Mesothelial cell of epicardium (in vitro differentiated cells): ENCODE results near the gene HTR6. TPM values are rescaled to one million over a fixed set of nuclear protein-coding genes. Genes with fewer than 3 reads are reported as not detected.
A peak's percentile ranks its signal among the peaks of the same experiment; 100 is the strongest.

Source experiments
- DNase-seq, 2 experiments: peaks; one replicate each; pipeline ENCODE4 v3.0.0; 2021; ENCODE audit warnings: low spot score in 2 of 2; ENCODE audit not compliant: unreplicated experiment in 2 of 2
- H3K27ac Mint-ChIP-seq: 2 replicates; pipeline ENCODE4 v1.8.0; 2021; ENCODE audit warnings: mixed read lengths
- H3K27me3 Mint-ChIP-seq: 2 replicates; pipeline ENCODE4 v1.8.0; 2021; ENCODE audit warnings: low read depth, mixed read lengths
- H3K36me3 Mint-ChIP-seq: 2 replicates; pipeline ENCODE4 v1.8.0; 2021; ENCODE audit warnings: mixed read lengths
- H3K4me1 Mint-ChIP-seq: 2 replicates; pipeline ENCODE4 v1.8.0; 2021; ENCODE audit warnings: mixed read lengths
- H3K4me3 Mint-ChIP-seq: 2 replicates; pipeline ENCODE4 v1.8.0; 2021; ENCODE audit warnings: mild to moderate bottlenecking, moderate library complexity, mixed read lengths
- H3K9me3 Mint-ChIP-seq: 2 replicates; pipeline ENCODE4 v1.8.0; 2021; ENCODE audit warnings: mixed read lengths
- CTCF ChIP-seq: fragments of 200-600 bp; sonication (generic); IDR thresholded peaks from one replicate; pipeline ENCODE4 v1.5.0; 2021; ENCODE audit warnings: antibody characterized with exemption; ENCODE audit not compliant: unreplicated experiment
- total RNA-seq: library from RNA; stranded (reverse); gene quantifications from 3 replicates; pipeline ENCODE4 v1.2.1, GENCODE V29; 2021

HTR6 gene
- total RNA-seq, 1 donor from 2014 or later: 0.11 TPM

- DNase-seq: no peak
- TF ChIP-seq CTCF: no peak
- Mint-ChIP-seq H3K4me3 (no peak overlapping the region), H3K27ac (peak overlapping the region; percentile 45), H3K27me3 (no peaks in the 10 kb centered on the region), H3K9me3 (no peaks in the 10 kb centered on the region), H3K36me3 (peaks cover 1% of the 10 kb centered on the region), H3K4me1 (peaks cover 23% of the 10 kb centered on the region)
Measured at GRCh38 chr1:19708567-19709110, 44.0 kb downstream of the HTR6 start.

GRCh38 chr1:19709260-19709793 is 44.7 kb downstream of the HTR6 start:
- no peak for DNase-seq
- H3K4me1 Mint-ChIP-seq: peaks cover 23% of the 10 kb centered on the region
- no peak overlapping the region for H3K27ac Mint-ChIP-seq
- no peaks in the 10 kb centered on the region for H3K9me3 Mint-ChIP-seq
- H3K4me3 Mint-ChIP-seq: no peak overlapping the region
- no peaks in the 10 kb centered on the region for H3K27me3 Mint-ChIP-seq
- TF ChIP-seq CTCF: no peak
- peaks cover 1% of the 10 kb centered on the region for H3K36me3 Mint-ChIP-seq

- DNase-seq: no peak
- Mint-ChIP-seq H3K9me3 (no peaks in the 10 kb centered on the region), H3K27ac (no peak overlapping the region), H3K4me1 (peaks cover 26% of the 10 kb centered on the region), H3K4me3 (no peak overlapping the region), H3K27me3 (no peaks in the 10 kb centered on the region), H3K36me3 (peaks cover 1% of the 10 kb centered on the region)
- no peak for TF ChIP-seq CTCF
Measured at GRCh38 chr1:19710825-19711611, 46.3 kb downstream of the HTR6 start.

- no peaks in the 10 kb centered on the region for H3K9me3 Mint-ChIP-seq
- peaks cover 26% of the 10 kb centered on the region for H3K4me1 Mint-ChIP-seq
- peaks cover 1% of the 10 kb centered on the region for H3K36me3 Mint-ChIP-seq
- no peak for TF ChIP-seq CTCF
- no peaks in the 10 kb centered on the region for H3K27me3 Mint-ChIP-seq
- no peak overlapping the region for H3K4me3 Mint-ChIP-seq
- H3K27ac Mint-ChIP-seq: no peak overlapping the region
- no peak for DNase-seq
Measured at GRCh38 chr1:19712928-19713327, 48.3 kb downstream of the HTR6 start.

GRCh38 chr1:19715334-19716203 is 50.9 kb downstream of the HTR6 start:
- Mint-ChIP-seq H3K4me3 (no peak overlapping the region), H3K27me3 (no peaks in the 10 kb centered on the region), H3K27ac (peak overlapping the region; percentile 66), H3K4me1 (peaks cover 12% of the 10 kb centered on the region), H3K36me3 (peaks cover 1% of the 10 kb centered on the region), H3K9me3 (no peaks in the 10 kb centered on the region)
- TF ChIP-seq CTCF: peak; percentile 70
- DNase-seq: peak; percentile 81 to 88
